Measurements from ENCODE around the gene HS1BP3. TPM values are rescaled to one million over a fixed set of nuclear protein-coding genes. Genes with fewer than 3 reads are reported as not detected.
A peak's percentile ranks its signal among the peaks of the same experiment; 100 is the strongest.

Gene HS1BP3
- total and polyA plus RNA-seq, 2 of the 13 experiments (the other 11 are each of a cell fraction or from before 2014, with no cell fraction given), result 15.2 to 22.0 TPM

DNA sequence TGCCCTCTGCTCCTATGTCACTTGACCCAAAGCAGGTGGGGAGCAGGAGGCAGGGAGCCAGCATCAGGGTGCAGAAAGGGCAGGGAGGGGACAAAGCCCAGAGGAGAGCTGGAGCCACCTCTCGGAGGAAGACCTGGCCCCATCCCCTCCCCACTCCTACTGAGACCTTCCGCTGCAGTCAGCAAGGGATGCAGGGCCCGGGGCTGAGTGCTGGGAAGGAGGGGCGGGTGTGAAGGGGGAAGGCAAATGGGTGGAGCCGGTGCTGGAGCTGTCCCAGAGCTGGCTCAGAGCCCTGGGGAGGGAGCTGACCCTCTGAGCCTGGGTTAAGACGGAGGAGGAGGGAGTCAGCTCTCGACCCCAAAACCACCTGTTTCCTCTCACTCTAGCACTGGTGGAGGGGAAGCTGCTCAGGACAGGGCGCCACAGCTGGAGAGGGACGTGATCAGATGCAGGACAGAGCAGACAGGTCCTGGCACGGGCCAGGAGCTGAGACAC lies 33.8 kb downstream of the HS1BP3 start (continued):
- TF ChIP-seq ZBTB33 (CRISPR knock-in tag; IDR thresholded peaks at IDR 0.05) (0 out of 2 replicates have a peak, but pooled peaks have one; percentile 24), ZNF766 (CRISPR knock-in tag; IDR thresholded peaks at IDR 0.05; ENCODE audit: borderline replicate concordance) (no peak), ZKSCAN5 (CRISPR knock-in tag; IDR thresholded peaks at IDR 0.05) (no peak), TGIF2 (CRISPR knock-in tag; IDR thresholded peaks at IDR 0.05) (no peak), MXD3 (CRISPR knock-in tag; IDR thresholded peaks at IDR 0.05) (no peak), ZNF614 (CRISPR knock-in tag; IDR thresholded peaks at IDR 0.05; ENCODE audit: borderline replicate concordance) (no peak), SP4 (CRISPR knock-in tag; IDR thresholded peaks at IDR 0.05) (no peak), CHD4 (IDR thresholded peaks at IDR 0.05; ENCODE audit: borderline replicate concordance, low read length) (0 out of 2 replicates have a peak, but pooled peaks have one; percentile 13), JUND (CRISPR knock-in tag; IDR thresholded peaks at IDR 0.05) (no peak), SP5 (CRISPR knock-in tag; IDR thresholded peaks at IDR 0.05; ENCODE audit: borderline replicate concordance, low read depth) (peak; percentile 46; the same call in 1 of the 2 replicates), SIX4 (CRISPR knock-in tag; IDR thresholded peaks at IDR 0.05) (no peak), CBX2 (IDR thresholded peaks at IDR 0.05; ENCODE audit: low read depth, low read length) (no peak), CBX2 (CRISPR knock-in tag; IDR thresholded peaks at IDR 0.05; ENCODE audit: low read depth) (no peak)
- TF ChIP-seq, protein P1, sequence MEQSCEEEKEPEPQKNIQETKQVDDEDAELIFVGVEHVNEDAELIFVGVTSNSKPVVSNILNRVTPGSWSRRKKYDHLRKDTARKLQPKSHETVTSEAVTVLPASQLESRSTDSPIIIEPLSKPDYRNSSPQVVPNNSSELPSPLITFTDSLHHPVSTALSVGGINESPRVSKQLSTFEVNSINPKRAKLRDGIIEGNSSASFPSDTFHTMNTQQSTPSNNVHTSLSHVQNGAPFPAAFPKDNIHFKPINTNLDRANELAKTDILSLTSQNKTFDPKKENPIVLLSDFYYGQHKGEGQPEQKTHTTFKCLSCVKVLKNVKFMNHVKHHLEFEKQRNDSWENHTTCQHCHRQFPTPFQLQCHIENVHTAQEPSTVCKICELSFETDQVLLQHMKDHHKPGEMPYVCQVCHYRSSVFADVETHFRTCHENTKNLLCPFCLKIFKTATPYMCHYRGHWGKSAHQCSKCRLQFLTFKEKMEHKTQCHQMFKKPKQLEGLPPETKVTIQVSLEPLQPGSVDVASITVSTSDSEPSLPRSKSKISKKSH (CRISPR knock-in tag; IDR thresholded peaks at IDR 0.05; ENCODE audit: borderline replicate concordance), result peak; percentile 36; the same call in 1 of the 2 replicates
- TF ChIP-seq, protein P2, sequence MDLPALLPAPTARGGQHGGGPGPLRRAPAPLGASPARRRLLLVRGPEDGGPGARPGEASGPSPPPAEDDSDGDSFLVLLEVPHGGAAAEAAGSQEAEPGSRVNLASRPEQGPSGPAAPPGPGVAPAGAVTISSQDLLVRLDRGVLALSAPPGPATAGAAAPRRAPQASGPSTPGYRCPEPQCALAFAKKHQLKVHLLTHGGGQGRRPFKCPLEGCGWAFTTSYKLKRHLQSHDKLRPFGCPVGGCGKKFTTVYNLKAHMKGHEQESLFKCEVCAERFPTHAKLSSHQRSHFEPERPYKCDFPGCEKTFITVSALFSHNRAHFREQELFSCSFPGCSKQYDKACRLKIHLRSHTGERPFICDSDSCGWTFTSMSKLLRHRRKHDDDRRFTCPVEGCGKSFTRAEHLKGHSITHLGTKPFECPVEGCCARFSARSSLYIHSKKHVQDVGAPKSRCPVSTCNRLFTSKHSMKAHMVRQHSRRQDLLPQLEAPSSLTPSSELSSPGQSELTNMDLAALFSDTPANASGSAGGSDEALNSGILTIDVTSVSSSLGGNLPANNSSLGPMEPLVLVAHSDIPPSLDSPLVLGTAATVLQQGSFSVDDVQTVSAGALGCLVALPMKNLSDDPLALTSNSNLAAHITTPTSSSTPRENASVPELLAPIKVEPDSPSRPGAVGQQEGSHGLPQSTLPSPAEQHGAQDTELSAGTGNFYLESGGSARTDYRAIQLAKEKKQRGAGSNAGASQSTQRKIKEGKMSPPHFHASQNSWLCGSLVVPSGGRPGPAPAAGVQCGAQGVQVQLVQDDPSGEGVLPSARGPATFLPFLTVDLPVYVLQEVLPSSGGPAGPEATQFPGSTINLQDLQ (CRISPR knock-in tag; IDR thresholded peaks at IDR 0.05), result no peak

Measured in HepG2 (cell line).